Subcutaneous adipose tissue (tissue), 4 donors: ENCODE data around the gene TP53RK. TPM values are rescaled to one million over a fixed set of nuclear protein-coding genes. Genes with fewer than 3 reads are reported as not detected.

ENCODE experiments used
- total RNA-seq, 4 donors: library from RNA; depleted of rRNA; stranded (reverse); fragments of >200 nt; gene quantifications; one replicate each; pipeline ENCODE4 v1.1.0, GENCODE V29; 2016
- TF ChIP-seq, protein P1 (sequence below): fragments of 450-650 bp; IDR thresholded peaks from one replicate; pipeline ENCODE4 v1.5.1; 2016; ENCODE audit warnings: low read depth, mild to moderate bottlenecking, control low read depth, antibody characterized with exemption, moderate library complexity

TP53RK gene
- total RNA-seq, 4 donors from 2014 or later = 9.5 to 20.1 (median 13.2) TPM

- TF ChIP-seq, protein P1, sequence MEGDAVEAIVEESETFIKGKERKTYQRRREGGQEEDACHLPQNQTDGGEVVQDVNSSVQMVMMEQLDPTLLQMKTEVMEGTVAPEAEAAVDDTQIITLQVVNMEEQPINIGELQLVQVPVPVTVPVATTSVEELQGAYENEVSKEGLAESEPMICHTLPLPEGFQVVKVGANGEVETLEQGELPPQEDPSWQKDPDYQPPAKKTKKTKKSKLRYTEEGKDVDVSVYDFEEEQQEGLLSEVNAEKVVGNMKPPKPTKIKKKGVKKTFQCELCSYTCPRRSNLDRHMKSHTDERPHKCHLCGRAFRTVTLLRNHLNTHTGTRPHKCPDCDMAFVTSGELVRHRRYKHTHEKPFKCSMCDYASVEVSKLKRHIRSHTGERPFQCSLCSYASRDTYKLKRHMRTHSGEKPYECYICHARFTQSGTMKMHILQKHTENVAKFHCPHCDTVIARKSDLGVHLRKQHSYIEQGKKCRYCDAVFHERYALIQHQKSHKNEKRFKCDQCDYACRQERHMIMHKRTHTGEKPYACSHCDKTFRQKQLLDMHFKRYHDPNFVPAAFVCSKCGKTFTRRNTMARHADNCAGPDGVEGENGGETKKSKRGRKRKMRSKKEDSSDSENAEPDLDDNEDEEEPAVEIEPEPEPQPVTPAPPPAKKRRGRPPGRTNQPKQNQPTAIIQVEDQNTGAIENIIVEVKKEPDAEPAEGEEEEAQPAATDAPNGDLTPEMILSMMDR = no peak
These were observed 49.7 kb downstream of the TP53RK start for GRCh38 chr20:46639587-46639986.

DNA sequence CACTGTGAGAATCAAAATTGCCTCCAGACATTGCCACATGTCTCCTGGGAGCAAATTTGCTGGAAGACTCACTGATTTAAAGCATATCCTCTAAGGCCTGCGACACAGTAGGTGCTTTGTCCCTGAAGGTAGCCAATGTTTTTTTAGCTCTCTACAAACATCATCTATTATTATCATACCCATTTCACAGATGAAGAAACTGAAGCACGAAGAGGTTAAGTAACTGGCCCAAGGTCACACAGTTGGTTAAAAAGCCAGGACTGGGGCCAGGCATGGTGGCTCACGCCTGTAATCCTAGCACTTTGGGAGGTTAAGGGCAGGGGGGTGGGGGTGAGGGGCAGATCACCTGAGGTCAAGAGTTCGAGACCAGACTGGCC is 50.4 kb downstream of the TP53RK start:
- TF ChIP-seq, protein P1 = no peak

DNA sequence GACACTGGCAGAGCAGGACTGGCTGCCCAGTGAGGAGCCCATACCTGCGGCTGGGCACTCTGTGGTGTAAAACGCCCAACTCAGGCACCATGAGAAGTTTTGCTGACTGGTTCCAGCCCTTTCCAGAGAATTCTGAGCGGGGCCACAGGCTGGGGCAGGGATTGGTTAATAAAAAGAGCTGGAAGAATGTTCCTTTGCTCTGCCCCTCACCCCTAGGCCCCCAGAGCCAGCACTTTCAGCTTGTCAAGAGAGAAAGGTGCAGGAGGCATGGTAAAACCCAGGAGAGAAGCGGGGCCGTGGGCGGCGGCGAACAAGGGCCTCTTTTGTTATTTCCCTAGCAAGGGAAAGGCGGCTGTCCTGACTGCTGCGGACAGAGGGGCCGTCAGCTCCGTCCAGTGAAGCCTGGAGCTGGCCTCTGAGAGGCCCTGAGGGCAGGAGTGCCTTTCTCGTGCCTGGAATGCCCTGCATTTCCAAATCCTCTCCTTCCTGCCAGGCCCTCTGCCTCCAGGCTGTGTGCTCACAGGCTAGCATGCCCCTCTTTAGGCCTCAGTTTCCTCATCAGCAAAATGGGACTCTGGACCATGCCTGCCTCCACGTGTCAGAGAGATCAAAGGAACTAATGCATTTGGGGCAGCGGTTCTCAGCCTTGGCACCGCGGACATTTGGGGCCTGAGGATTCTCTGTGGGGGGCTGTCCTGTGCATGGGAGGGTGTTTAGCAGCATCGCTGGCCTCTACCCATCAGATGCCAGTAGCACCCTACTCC is 50.9 kb downstream of the TP53RK start:
- TF ChIP-seq, protein P1 = no peak

DNA sequence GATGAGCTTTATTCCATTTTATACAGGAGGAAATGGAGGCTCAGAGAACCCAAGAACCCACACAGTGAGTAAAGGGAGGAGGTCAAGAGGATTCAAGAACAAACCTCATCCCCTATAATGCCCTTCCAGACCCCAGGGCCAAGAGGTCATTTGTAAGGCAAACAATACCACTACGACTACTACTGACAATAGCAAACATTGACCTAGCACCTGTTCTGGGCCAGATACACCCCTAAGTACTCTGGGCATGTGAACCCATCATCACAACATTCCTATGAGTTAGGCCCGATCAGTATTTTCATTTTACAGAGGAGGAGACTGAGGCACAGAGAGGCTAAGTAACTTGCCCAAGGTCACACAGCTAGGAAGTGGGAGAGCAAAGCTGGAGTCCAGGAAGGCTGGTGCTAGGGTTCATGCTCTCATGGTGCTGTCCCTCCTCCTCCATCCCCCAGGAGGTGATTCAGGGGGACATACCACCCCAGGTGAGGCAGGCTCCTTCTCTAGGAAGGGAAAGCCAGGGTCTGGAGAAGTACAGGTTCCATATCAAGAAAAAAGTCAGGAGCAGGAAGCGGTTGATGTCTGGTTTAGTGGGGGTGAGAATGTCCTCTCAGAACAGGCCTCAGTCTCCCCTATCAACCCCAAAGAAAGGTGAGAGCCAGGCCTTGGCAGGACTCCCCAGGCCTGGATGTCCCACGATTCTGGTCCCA is 51.7 kb downstream of the TP53RK start:
- TF ChIP-seq, protein P1 = no peak

DNA sequence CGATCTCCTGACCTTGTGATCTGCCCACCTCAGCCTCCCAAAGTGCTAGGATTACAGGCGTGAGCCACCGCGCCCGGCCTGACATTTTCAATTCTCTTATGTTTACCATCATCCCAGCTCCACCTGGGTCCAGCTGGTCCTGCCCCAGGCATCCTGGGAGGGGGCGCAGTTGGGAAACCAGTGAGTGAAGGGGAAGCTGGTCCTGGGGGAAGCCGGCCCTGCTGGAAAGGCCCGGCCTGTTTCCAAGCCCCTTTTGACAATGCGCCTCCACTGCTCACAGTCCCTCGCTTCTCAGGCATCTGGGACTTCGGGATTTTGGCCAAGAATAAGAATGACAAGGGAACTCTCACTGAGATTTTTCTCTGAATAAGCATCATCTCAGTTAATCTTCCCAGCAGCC is 52.2 kb downstream of the TP53RK start:
- TF ChIP-seq, protein P1 = no peak

GRCh38 chr20:46636514-46636913 is 52.7 kb downstream of the TP53RK start:
- TF ChIP-seq, protein P1 = no peak

DNA sequence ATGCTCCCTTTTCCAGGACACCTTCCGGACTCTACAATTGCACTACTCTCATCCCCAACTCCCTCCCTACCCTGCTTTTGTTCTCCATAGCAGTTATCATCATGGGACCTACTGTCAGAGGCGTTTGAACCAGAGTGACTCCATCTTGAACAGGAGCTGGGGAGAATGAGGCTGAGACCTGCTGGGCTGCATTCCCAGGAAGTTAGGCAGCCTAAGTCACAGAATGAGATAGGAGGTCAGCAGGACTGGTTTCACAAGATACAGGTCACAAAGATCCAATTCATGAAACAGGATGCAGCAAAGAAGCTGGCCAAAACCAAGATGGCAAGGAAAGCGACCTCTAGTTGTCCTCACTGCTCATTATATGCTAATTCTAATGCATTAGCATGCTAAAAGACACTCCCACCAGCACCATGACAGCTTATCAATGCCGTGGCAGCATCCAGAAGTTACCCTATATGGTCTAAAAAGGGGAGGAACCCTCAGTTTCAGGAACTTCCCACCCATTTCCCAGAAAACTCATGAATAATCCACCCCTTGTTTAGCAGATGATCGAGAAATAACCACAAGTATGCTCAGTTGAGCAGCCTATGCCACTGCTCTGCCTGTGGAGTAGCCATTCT is 53.6 kb downstream of the TP53RK start:
- TF ChIP-seq, protein P1 = no peak
